Activated CD4-positive, alpha-beta T cell treated with anti-CD3 and anti-CD28 coated beads, Interleukin-2, amount 50 U/mL, for 48 hours (primary cell): Measurements from ENCODE around the gene KIT.

Experiments used
- DNase-seq, 2 experiments: peaks; one replicate each; pipeline ENCODE4 v3.0.0-alpha.2; 2020

Gene KIT

GRCh38 chr4:54750341-54750740 is 92.6 kb downstream of the KIT start:
- no peak for DNase-seq

DNA sequence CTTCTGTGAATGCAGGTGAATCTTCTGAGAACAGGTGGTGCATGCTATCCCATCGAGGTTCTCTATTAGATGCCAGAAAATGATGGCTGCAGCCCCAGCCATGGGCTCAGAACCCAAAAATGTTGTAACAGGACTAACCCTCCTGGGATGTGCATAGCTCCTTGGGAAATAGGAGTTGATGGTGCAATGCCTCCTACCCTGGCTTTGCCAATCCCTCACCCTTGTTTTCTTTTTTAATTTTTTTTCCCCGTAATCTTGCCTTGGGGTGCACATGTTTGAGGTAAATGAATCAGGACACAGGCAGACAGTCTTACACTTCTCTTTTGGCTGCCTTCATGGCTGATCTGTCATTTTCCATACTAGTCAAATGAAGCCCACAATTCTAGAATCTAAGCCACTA is 96.6 kb downstream of the KIT start:
- DNase-seq: no peak

DNA sequence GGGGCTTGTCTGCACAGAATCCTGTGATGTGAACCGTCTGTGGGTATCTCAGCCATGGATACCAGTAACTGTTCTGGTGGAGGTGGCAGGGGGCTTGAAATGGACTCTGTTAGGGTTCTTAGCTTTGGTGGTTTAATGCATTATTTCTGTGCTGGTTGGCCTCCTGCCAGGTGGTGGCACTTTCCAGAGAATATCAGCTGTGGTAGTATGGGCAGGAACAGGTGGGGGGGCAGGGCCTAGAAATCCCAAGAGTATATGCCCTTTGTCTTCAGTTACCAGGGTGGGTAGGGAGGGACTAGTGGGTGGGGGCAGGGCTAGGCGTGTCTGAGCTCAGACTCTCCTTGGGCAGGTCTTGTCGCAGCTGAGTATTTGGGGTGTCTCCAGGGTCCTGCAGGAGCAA is 106.7 kb downstream of the KIT start:
- DNase-seq: no peak

DNA sequence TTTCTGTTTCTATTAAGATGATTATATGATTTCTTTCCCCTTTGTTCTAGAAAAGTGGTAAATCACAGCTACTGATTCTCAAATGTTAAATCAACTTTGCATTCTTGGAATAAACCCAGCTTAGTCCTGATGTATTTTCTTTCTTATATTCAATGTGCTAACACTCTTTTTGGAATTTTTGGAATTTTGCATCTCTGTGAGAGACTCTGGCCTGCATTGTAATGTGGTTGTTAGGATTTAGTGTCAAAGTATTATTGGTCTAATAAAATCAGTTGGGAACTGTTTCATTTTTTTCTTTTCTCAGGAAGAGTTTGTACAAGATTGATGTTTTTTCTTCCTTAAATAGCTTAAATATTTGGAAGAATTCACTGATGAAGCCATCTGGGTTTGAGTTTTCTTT is 109.6 kb downstream of the KIT start:
- no peak for DNase-seq

DNA sequence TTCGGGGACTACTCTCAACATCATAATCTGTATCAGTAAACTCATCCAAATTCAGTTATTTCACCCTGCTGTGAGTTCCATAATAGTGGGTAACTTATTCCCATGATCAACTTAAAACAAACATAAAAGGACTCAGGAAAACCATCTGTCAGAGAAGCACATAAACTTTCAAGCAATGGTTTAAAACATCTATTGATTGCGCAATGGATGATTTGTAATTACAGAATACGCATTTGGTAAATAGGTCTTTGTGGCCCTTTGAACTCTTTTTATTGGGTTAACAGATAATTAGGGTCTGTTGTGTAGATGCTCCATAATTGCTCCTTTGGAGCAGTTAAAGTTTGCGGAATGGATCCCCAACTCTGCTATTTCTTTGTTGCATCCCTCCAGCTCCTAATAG is 115.3 kb downstream of the KIT start:
- no peak for DNase-seq

GRCh38 chr4:54779036-54779435 is 121.3 kb downstream of the KIT start:
- DNase-seq: no peak

- DNase-seq: no peak
Measured at GRCh38 chr4:54779476-54780148, 121.9 kb downstream of the KIT start.

GRCh38 chr4:54780149-54780495 is 122.4 kb downstream of the KIT start:
- no peak for DNase-seq

DNA sequence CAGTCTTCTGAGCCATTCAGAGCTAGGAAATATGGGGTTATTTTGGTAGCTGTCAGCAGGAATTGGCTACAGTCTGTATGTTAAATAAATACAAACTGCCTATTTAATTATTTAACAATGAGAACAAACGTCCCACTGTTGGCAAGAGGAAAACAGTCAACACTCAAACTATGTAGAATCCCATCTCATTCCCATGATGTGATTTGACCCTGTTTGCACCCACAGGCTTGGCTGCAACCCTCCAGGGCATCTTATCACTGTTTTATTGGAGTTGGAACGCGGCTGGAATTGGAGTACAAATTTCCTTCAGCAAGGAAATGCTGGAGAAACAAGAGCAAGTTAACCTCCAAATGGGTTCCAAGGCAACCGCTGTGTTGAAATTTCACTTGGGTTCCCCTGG is 124.0 kb downstream of the KIT start:
- DNase-seq: no peak

DNA sequence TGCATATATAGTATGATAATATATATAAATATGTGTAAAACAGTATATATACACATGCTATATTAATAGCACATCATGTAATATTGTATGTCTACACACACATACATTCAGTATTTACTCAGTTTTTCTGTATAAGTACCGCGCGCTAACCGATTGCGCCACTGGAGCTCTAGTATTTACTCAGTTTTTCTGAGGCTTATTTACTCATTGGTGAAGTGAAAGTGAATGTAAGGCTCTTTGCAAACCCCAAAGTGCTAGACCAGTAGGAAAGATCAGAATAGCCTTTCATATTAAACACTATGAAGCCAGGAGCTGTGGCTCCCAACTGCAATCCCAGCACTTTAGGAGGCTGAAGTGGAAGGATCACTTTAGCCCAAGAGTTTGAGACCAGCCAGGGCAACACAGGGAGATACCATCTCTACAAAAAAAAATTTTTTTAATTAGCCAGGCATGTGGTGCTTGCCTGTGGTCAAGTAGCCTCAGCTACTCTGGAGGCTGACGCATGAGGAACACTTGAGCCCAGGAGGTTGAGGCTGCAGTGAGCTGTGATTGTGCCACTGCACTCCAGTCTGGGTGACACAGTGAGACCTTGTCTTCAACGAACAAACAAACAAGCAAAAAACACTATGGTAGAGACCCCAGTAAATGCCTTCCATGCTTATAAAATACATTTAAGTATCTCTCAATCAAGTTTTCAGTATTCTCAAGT is 125.8 kb downstream of the KIT start:
- no peak for DNase-seq

- no peak for DNase-seq
Measured at GRCh38 chr4:54784161-54784671, 126.5 kb downstream of the KIT start.
